Adrenal gland (tissue), 5 donors: ENCODE data around the gene UTP11.

Experiments
- CTCF ChIP-seq, 6 experiments: fragments of 450-650 bp in 4 of 6; fragments of 200-600 bp in 2 of 6; sonication (generic) in 1 of 6; IDR thresholded peaks; 1 replicate in 5 of 6; 2 replicates in 1 of 6; pipeline versions ENCODE4 v1.5.1 to v1.8.0; 2016 to 2021; ENCODE audit warnings: antibody characterized with exemption in 6 of 6, mild to moderate bottlenecking in 2 of 6, moderate library complexity in 1 of 6
- POLR2A ChIP-seq, 2 donors: fragments of 450-650 bp; IDR thresholded peaks; one replicate each; pipeline ENCODE4 v1.6.1; 2017; ENCODE audit warnings: antibody characterized with exemption in 2 of 2, mild to moderate bottlenecking in 2 of 2, moderate library complexity in 1 of 2
- donor health status: DM: no; HTN: no; CAD: no.

- TF ChIP-seq CTCF (IDR thresholded peaks at IDR 0.05) (no peak), POLR2A (IDR thresholded peaks at IDR 0.05) (no peak)
Measured at GRCh38 chr1:38063616-38064015, 51.1 kb downstream of the UTP11 start.
